HCT116 (cell line): ENCODE results near the gene STXBP3. TPM values are rescaled to one million over a fixed set of nuclear protein-coding genes. Genes with fewer than 3 reads are reported as not detected.

ENCODE experiments used
- ATAC-seq: fragments of 200-7000 bp; cut with Tn5 transposase; 2 replicates; pipeline ENCODE4 v1.9.1; 2020; ENCODE audit warnings: mild to moderate bottlenecking, moderate library complexity
- BruUV-seq: library from RNA; stranded (reverse); fragments of 400-500 nt; replicated peaks from 2 replicates; lab custom pipeline; 2021; lab: Mats Ljungman, UMichigan
- CTCF ChIA-PET: fragments of 300-600 bp; sonication (Branson Sonifier 250); formaldehyde crosslinking; loops from one replicate; lab custom pipeline; 2021; ENCODE audit warnings: antibody characterized with exemption; lab: Charles Lee
- POLR2A ChIA-PET: fragments of 300-600, 350-600 bp; sonication (Branson Sonifier 250); formaldehyde crosslinking; loops from one replicate; lab custom pipeline; 2021; ENCODE audit warnings: antibody characterized with exemption; lab: Charles Lee
- RAD21 ChIA-PET, 2 experiments: fragments of 300-600 bp; sonication (Branson Sonifier 250); formaldehyde crosslinking; loops; one replicate each; lab custom pipeline; 2023; ENCODE audit warnings: low total read pairs in 2 of 2; ENCODE audit not compliant: uncharacterized antibody in 2 of 2, unreplicated experiment in 2 of 2, low non-redundant PET in 1 of 2; lab: Charles Lee
- DNase-seq: peaks from one replicate; pipeline ENCODE4 v3.0.0-alpha.2; 2010; ENCODE audit warnings: low read depth, low spot score
- H2AFZ ChIP-seq: fragments of 200-600 bp; shearing (Covaris generic), sonication (generic); 2 replicates; pipeline ENCODE4 v1.6.1; 2017; ENCODE audit warnings: low read depth, mixed run types, mixed read lengths, antibody characterized with exemption, low read length; ENCODE audit not compliant: poor library complexity, severe bottlenecking
- H3K27ac ChIP-seq: 2 replicates; pipeline ENCODE4 v1.5.1; 2012; ENCODE audit warnings: low read depth, low read length
- H3K27me3 ChIP-seq: fragments of 200-600 bp; sonication (generic); 2 replicates; pipeline ENCODE4 v1.6.1; 2016; ENCODE audit warnings: mixed run types, low read length, mixed read lengths; ENCODE audit not compliant: insufficient read depth
- H3K36me3 ChIP-seq, 2 experiments: fragments of 200-500 bp in 1 of 2; fragments of 200-600 bp in 1 of 2; sonication (Bioruptor generic) in 1 of 2; sonication (generic) in 1 of 2; 2 replicates each; pipeline versions ENCODE4 v1.5.1 to v1.6.1; 2014 to 2016; ENCODE audit warnings: low read length in 2 of 2, inconsistent platforms in 1 of 2, mixed read lengths in 1 of 2, mixed run types in 1 of 2; ENCODE audit not compliant: insufficient read depth in 2 of 2, control insufficient read depth in 1 of 2
- H3K4me1 ChIP-seq, 2 experiments: fragments of 200-600 bp in 1 of 2; sonication (generic) in 1 of 2; 2 replicates each; pipeline versions ENCODE4 v1.5.1 to v1.6.1; 2012 to 2017; ENCODE audit warnings: low read length in 2 of 2, inconsistent platforms in 1 of 2, mild to moderate bottlenecking in 1 of 2, mixed read lengths in 1 of 2, mixed run types in 1 of 2, moderate library complexity in 1 of 2; ENCODE audit not compliant: insufficient read depth in 2 of 2, control insufficient read depth in 1 of 2
- H3K4me2 ChIP-seq: fragments of 200-600 bp; sonication (generic); 2 replicates; pipeline ENCODE4 v1.6.1; 2017; ENCODE audit warnings: mixed run types, low read length, mixed read lengths
- H3K4me3 ChIP-seq, 2 experiments: fragments of 200-600 bp in 1 of 2; sonication (generic) in 1 of 2; replicated peaks in 1 of 2; 2 replicates each; pipeline ENCODE4 v1.5.1; 2011 to 2016; ENCODE audit warnings: low read length in 2 of 2, control low read depth in 1 of 2, low read depth in 1 of 2, mild to moderate bottlenecking in 1 of 2, mixed read lengths in 1 of 2, mixed run types in 1 of 2
- H3K79me2 ChIP-seq: fragments of 200-600 bp; sonication (generic); 2 replicates; pipeline ENCODE4 v1.6.1; 2017; ENCODE audit warnings: mild to moderate bottlenecking, mixed run types, low read length, moderate library complexity, mixed read lengths; ENCODE audit not compliant: insufficient read depth
- H3K9ac ChIP-seq: fragments of 200-600 bp; sonication (generic); 2 replicates; pipeline ENCODE4 v1.6.1; 2016; ENCODE audit warnings: low read length, mixed read lengths
- H3K9me2 ChIP-seq: fragments of 200-600 bp; sonication (generic), shearing (Covaris generic); 2 replicates; pipeline ENCODE4 v1.6.1; 2017; ENCODE audit warnings: mixed run types, mild to moderate bottlenecking, moderate library complexity; ENCODE audit not compliant: insufficient read depth
- H3K9me3 ChIP-seq, 2 experiments: fragments of 200-500 bp in 1 of 2; fragments of 200-600 bp in 1 of 2; sonication (Bioruptor generic) in 1 of 2; sonication (generic) in 1 of 2; 2 replicates each; pipeline ENCODE4 v1.6.1; 2014 to 2017; ENCODE audit warnings: low read length in 2 of 2, mixed read lengths in 2 of 2, inconsistent platforms in 1 of 2, low read depth in 1 of 2, mild to moderate bottlenecking in 1 of 2, mixed run types in 1 of 2, moderate library complexity in 1 of 2; ENCODE audit not compliant: control insufficient read depth in 1 of 2, insufficient read depth in 1 of 2
- H4K20me1 ChIP-seq: fragments of 200-600 bp; sonication (generic), shearing (Covaris generic); 2 replicates; pipeline ENCODE4 v1.6.1; 2017; ENCODE audit warnings: mixed run types, mild to moderate bottlenecking, moderate library complexity; ENCODE audit not compliant: insufficient read depth
- CBX3 ChIP-seq: IDR thresholded peaks from 2 replicates; pipeline ENCODE4 v1.6.1; 2012; ENCODE audit warnings: low read depth
- EZH2 ChIP-seq: fragments of 200-600 bp; sonication (generic); IDR thresholded peaks from 2 replicates; pipeline ENCODE4 v1.6.1; 2017; ENCODE audit warnings: antibody characterized with exemption, mixed run types
- EZH2phosphoT487 ChIP-seq: fragments of 200-600 bp; IDR thresholded peaks from 2 replicates; pipeline ENCODE4 v1.6.1; 2018; ENCODE audit warnings: antibody characterized with exemption, borderline replicate concordance
- FOSL1 ChIP-seq: IDR thresholded peaks from 2 replicates; pipeline ENCODE4 v1.6.1; 2012; ENCODE audit warnings: low read depth
- POLR2A ChIP-seq: IDR thresholded peaks from 2 replicates; pipeline ENCODE4 v1.7.0; 2011; ENCODE audit warnings: borderline replicate concordance; ENCODE audit not compliant: insufficient read depth, insufficient read length; ENCODE audit errors: extremely low read depth
- POLR2AphosphoS5 ChIP-seq: IDR thresholded peaks from 2 replicates; pipeline ENCODE4 v1.6.1; 2011; ENCODE audit warnings: mild to moderate bottlenecking, low read depth, low read length, moderate library complexity
- REST ChIP-seq: IDR thresholded peaks from 2 replicates; pipeline ENCODE4 v1.6.1; 2012; ENCODE audit warnings: low read depth
- SP1 ChIP-seq: IDR thresholded peaks from 2 replicates; pipeline ENCODE4 v1.6.1; 2012; ENCODE audit warnings: low read depth
- SRF ChIP-seq: IDR thresholded peaks from 2 replicates; pipeline ENCODE4 v1.6.1; 2012; ENCODE audit warnings: low read depth
- ZFX ChIP-seq: fragments of 450-650 bp; IDR thresholded peaks from 2 replicates; pipeline ENCODE4 v1.6.1; 2017
- ZNF274 ChIP-seq: fragments of 200-500 bp; sonication (Bioruptor generic); IDR thresholded peaks from 2 replicates; pipeline ENCODE4 v1.6.1; 2014; ENCODE audit warnings: mild to moderate bottlenecking, low read depth, low read length, inconsistent platforms
- intact Hi-C: fragments of 100-400 bp; cut with micrococcal nuclease; formaldehyde crosslinking; loops from 2 replicates; pipeline ENCODE4 v1.10.0; 2022
- total RNA-seq: library from RNA; stranded (reverse); gene quantifications from one replicate; pipeline ENCODE4 v1.2.1, GENCODE V29; 2021; ENCODE audit not compliant: unreplicated experiment
- TF ChIP-seq, protein P1 (sequence below): IDR thresholded peaks from 2 replicates; pipeline ENCODE4 v1.6.1; 2011; ENCODE audit warnings: mild to moderate bottlenecking, low read length, moderate library complexity; ENCODE audit not compliant: insufficient replicate concordance; ENCODE audit errors: extremely low read depth
- TF ChIP-seq, protein P2 (sequence below): IDR thresholded peaks from 2 replicates; pipeline ENCODE4 v1.6.1; 2012
- TF ChIP-seq, protein P3 (sequence below): IDR thresholded peaks from 2 replicates; pipeline ENCODE4 v1.6.1; 2012

Gene STXBP3
- total RNA-seq, 1 experiment from 2014 or later, result 22.6 TPM

- intact Hi-C loops, result no loop called here
- H3K4me2 ChIP-seq, result no peak overlapping the region
- no peaks in the 10 kb centered on the region for H3K9me2 ChIP-seq
- no peaks in the 10 kb centered on the region for H3K36me3 ChIP-seq
- TF ChIP-seq ZNF274 (no peak), SRF (no peak), SP1 (no peak), ZFX (no peak), CBX3 (no peak), EZH2 (no peak), POLR2A (no peak)
- H3K9ac ChIP-seq, result no peak overlapping the region
- H3K4me3 ChIP-seq, result no peak overlapping the region
- H3K9me3 ChIP-seq, result no peaks in the 10 kb centered on the region
- BruUV-seq, result no TSS peak
- no peaks in the 10 kb centered on the region for H4K20me1 ChIP-seq
- H3K27me3 ChIP-seq, result no peaks in the 10 kb centered on the region
- peaks cover 2 to 13% of the 10 kb centered on the region in 2 experiments; a peak in 3 of 4 replicates for H3K4me1 ChIP-seq
- DNase-seq (no peak), ATAC-seq (no peak)
- ChIA-PET POLR2A (no interaction called here), CTCF (no interaction called here), RAD21 (no interaction called here)
- no peak overlapping the region for H3K27ac ChIP-seq
- no peak overlapping the region for H2AFZ ChIP-seq
- H3K79me2 ChIP-seq, result no peaks in the 10 kb centered on the region
Measured at GRCh38 chr1:108824051-108824450, 77.6 kb downstream of the STXBP3 start.

DNA sequence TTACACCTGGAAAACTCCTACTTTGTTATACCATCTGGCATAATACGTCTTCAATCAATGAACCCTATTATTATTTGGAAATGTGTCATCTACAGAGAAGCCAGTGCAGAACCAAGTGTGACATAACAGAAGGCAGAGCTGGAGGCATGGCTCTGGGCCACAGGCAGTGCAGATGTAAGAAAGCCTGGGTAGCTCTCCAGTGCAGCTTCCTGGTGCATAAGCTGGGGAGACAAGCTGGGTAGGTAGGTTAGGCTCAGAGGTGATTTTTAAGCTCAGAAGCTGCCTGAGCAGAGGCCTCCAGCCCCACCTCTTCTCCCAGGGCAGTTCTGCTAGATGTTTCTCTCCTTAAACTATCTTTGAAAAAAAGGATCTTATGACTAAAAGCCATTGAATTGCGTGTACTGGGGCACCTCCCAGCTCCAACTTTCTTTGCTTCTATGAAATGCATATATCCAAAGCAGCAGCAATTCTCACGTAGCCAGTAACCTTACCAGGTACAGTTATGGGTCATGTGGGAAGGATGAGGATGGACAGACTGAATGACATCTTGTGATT, 79.7 kb downstream of the STXBP3 start:
- Histone ChIP-seq H3K36me3 (no peaks in the 10 kb centered on the region), H3K9ac (no peak overlapping the region), H3K4me1 (peaks cover 17 to 34% of the 10 kb centered on the region in 2 experiments), H3K27me3 (no peaks in the 10 kb centered on the region), H3K4me3 (no peak overlapping the region), H4K20me1 (no peaks in the 10 kb centered on the region), H3K9me3 (no peaks in the 10 kb centered on the region), H3K79me2 (no peaks in the 10 kb centered on the region), H3K4me2 (no peak overlapping the region), H3K9me2 (no peaks in the 10 kb centered on the region), H2AFZ (no peak overlapping the region), H3K27ac (no peak overlapping the region)
- POLR2A ChIA-PET, result no interaction called here
- DNase-seq (no peak), ATAC-seq (no peak)
- CTCF ChIA-PET, result interaction anchor here (1.5 to 5.8 kb wide), 3 partner anchors 9 to 71 kb away, joined by 3 to 93 read pairs (median 4); no protein-coding TSS in a partner anchor
- no TSS peak for BruUV-seq
- RAD21 ChIA-PET, result no interaction called here
- intact Hi-C loops, result loop anchor here (5.0 kb wide), 1 partner anchor 51 kb away; the partner anchor contains the start of gene GPSM2
- TF ChIP-seq, protein P1, sequence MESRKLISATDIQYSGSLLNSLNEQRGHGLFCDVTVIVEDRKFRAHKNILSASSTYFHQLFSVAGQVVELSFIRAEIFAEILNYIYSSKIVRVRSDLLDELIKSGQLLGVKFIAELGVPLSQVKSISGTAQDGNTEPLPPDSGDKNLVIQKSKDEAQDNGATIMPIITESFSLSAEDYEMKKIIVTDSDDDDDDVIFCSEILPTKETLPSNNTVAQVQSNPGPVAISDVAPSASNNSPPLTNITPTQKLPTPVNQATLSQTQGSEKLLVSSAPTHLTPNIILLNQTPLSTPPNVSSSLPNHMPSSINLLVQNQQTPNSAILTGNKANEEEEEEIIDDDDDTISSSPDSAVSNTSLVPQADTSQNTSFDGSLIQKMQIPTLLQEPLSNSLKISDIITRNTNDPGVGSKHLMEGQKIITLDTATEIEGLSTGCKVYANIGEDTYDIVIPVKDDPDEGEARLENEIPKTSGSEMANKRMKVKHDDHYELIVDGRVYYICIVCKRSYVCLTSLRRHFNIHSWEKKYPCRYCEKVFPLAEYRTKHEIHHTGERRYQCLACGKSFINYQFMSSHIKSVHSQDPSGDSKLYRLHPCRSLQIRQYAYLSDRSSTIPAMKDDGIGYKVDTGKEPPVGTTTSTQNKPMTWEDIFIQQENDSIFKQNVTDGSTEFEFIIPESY, result no peak
- TF ChIP-seq POLR2AphosphoS5 (no peak), EZH2 (no peak), SRF (no peak), POLR2A (no peak), FOSL1 (no peak), REST (no peak), EZH2phosphoT487 (no peak), ZFX (no peak), ZNF274 (no peak)
- TF ChIP-seq, protein P2, sequence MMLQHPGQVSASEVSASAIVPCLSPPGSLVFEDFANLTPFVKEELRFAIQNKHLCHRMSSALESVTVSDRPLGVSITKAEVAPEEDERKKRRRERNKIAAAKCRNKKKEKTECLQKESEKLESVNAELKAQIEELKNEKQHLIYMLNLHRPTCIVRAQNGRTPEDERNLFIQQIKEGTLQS, result no peak
- TF ChIP-seq, protein P3, sequence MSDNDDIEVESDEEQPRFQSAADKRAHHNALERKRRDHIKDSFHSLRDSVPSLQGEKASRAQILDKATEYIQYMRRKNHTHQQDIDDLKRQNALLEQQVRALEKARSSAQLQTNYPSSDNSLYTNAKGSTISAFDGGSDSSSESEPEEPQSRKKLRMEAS, result no peak
